NT2/D1 (cell line): ENCODE measurements around the gene UGT1A10.
A peak's percentile ranks its signal among the peaks of the same experiment; 100 is the strongest.
"Not testable (repeated sequence)": the region's sequence is repeated elsewhere in the genome, so short reads cannot be mapped to it uniquely, and the experiment has no call there.

Source experiments
- DNase-seq: peaks from one replicate; pipeline ENCODE4 v3.0.0-alpha.2; 2011; ENCODE audit warnings: low read depth, low spot score
- H3K27me3 ChIP-seq: 2 replicates; pipeline ENCODE4 v1.6.0; 2011; ENCODE audit warnings: mild to moderate bottlenecking; ENCODE audit not compliant: insufficient read length, insufficient read depth
- H3K36me3 ChIP-seq: 2 replicates; pipeline ENCODE4 v1.6.1; 2011; ENCODE audit warnings: mild to moderate bottlenecking, low read length, mixed read lengths; ENCODE audit not compliant: insufficient read depth, insufficient read length
- H3K4me1 ChIP-seq: 2 replicates; pipeline ENCODE4 v1.5.1; 2011; ENCODE audit not compliant: insufficient read depth, insufficient read length
- H3K4me3 ChIP-seq: 2 replicates; pipeline ENCODE4 v1.5.1; 2011; ENCODE audit warnings: low read depth; ENCODE audit not compliant: insufficient read length
- H3K9ac ChIP-seq: 2 replicates; pipeline ENCODE4 v1.6.0; 2011; ENCODE audit warnings: low read depth; ENCODE audit not compliant: insufficient read length
- H3K9me3 ChIP-seq: 2 replicates; pipeline ENCODE4 v1.5.1; 2011; ENCODE audit warnings: mild to moderate bottlenecking, low read length; ENCODE audit not compliant: insufficient read depth
- SUZ12 ChIP-seq: IDR thresholded peaks from 2 replicates; pipeline ENCODE4 v1.6.1; 2011; ENCODE audit not compliant: insufficient read length, insufficient read depth; ENCODE audit errors: extremely low read depth
- YY1 ChIP-seq: IDR thresholded peaks from 2 replicates; pipeline ENCODE4 v1.6.1; 2011; ENCODE audit not compliant: insufficient read length, insufficient read depth
- ZNF274 ChIP-seq: IDR thresholded peaks from 2 replicates; pipeline ENCODE4 v1.6.1; 2011; ENCODE audit warnings: mild to moderate bottlenecking, low read depth, low read length

UGT1A10 gene

GRCh38 chr2:233638836-233639235, 2.6 kb downstream of the UGT1A10 start:
- H3K4me3 ChIP-seq, result no peak overlapping the region
- no peaks in the 10 kb centered on the region for H3K4me1 ChIP-seq
- DNase-seq, result no peak

GRCh38 chr2:233639860-233640259, 3.6 kb downstream of the UGT1A10 start:
- no peaks in the 10 kb centered on the region for H3K4me1 ChIP-seq
- TF ChIP-seq ZNF274, result no peak
- no peak for TF ChIP-seq SUZ12
- TF ChIP-seq YY1, result no peak
- H3K9ac ChIP-seq, result no peak overlapping the region
- H3K36me3 ChIP-seq, result no peaks in the 10 kb centered on the region
- H3K27me3 ChIP-seq, result no peaks in the 10 kb centered on the region
- H3K9me3 ChIP-seq, result peaks cover 5% of the 10 kb centered on the region
- DNase-seq, result no peak
- H3K4me3 ChIP-seq, result no peak overlapping the region

More at GRCh38 chr2:233638836-233639235, 2.6 kb downstream of the UGT1A10 start:
- Histone ChIP-seq H3K27me3 (no peaks in the 10 kb centered on the region), H3K9me3 (no peaks in the 10 kb centered on the region), H3K9ac (no peak overlapping the region), H3K36me3 (no peaks in the 10 kb centered on the region)
- TF ChIP-seq SUZ12 (no peak), YY1 (no peak), ZNF274 (no peak)

GRCh38 chr2:233643128-233643527, 6.9 kb downstream of the UGT1A10 start:
- Histone ChIP-seq H3K4me3 (no peak overlapping the region), H3K27me3 (no peaks in the 10 kb centered on the region), H3K9me3 (peaks cover 29% of the 10 kb centered on the region), H3K36me3 (no peaks in the 10 kb centered on the region), H3K4me1 (no peaks in the 10 kb centered on the region), H3K9ac (no peak overlapping the region)
- TF ChIP-seq YY1, result no peak
- TF ChIP-seq ZNF274, result no peak
- DNase-seq, result peak; percentile 25

- H3K4me1 ChIP-seq, DNase-seq, H3K36me3 ChIP-seq, H3K4me3 ChIP-seq, H3K27me3 ChIP-seq, H3K9ac ChIP-seq: not testable (repeated sequence)
- peaks cover 29% of the 10 kb centered on the region for H3K9me3 ChIP-seq
Measured at GRCh38 chr2:233646033-233646432, 9.8 kb downstream of the UGT1A10 start.

- TF ChIP-seq ZNF274, result no peak
- no peak for TF ChIP-seq SUZ12
- TF ChIP-seq YY1, result no peak
- H3K4me3 ChIP-seq, result no peak overlapping the region
- DNase-seq, result no peak
- H3K9ac ChIP-seq, result no peak overlapping the region
- H3K27me3 ChIP-seq, result no peaks in the 10 kb centered on the region
- H3K36me3 ChIP-seq, result no peaks in the 10 kb centered on the region
- H3K9me3 ChIP-seq, result peaks cover 12% of the 10 kb centered on the region
- no peaks in the 10 kb centered on the region for H3K4me1 ChIP-seq
Measured at GRCh38 chr2:233650981-233651380, 14.7 kb downstream of the UGT1A10 start.

- DNase-seq, result no peak
- H3K4me3 ChIP-seq, result no peak overlapping the region
- no peaks in the 10 kb centered on the region for H3K27me3 ChIP-seq
- H3K36me3 ChIP-seq, result no peaks in the 10 kb centered on the region
- no peak overlapping the region for H3K9ac ChIP-seq
- TF ChIP-seq ZNF274 (no peak), YY1 (no peak), SUZ12 (no peak)
- no peaks in the 10 kb centered on the region for H3K4me1 ChIP-seq
- H3K9me3 ChIP-seq, result peaks cover 8% of the 10 kb centered on the region
Measured at GRCh38 chr2:233651430-233651829, 15.2 kb downstream of the UGT1A10 start.

GRCh38 chr2:233654501-233654900, 18.3 kb downstream of the UGT1A10 start:
- Histone ChIP-seq H3K9me3 (no peaks in the 10 kb centered on the region), H3K36me3 (no peaks in the 10 kb centered on the region), H3K4me3 (no peak overlapping the region), H3K9ac (no peak overlapping the region), H3K27me3 (no peaks in the 10 kb centered on the region), H3K4me1 (no peaks in the 10 kb centered on the region)
- DNase-seq, result no peak
- no peak for TF ChIP-seq ZNF274
- no peak for TF ChIP-seq SUZ12
- TF ChIP-seq YY1, result no peak

- H3K36me3 ChIP-seq, result no peaks in the 10 kb centered on the region
- no peak overlapping the region for H3K4me3 ChIP-seq
- no peaks in the 10 kb centered on the region for H3K4me1 ChIP-seq
- H3K9ac ChIP-seq, result no peak overlapping the region
- H3K27me3 ChIP-seq, result no peaks in the 10 kb centered on the region
- DNase-seq, result no peak
- H3K9me3 ChIP-seq, result no peaks in the 10 kb centered on the region
- TF ChIP-seq ZNF274 (no peak), YY1 (no peak), SUZ12 (no peak)
Measured at GRCh38 chr2:233655043-233655442, 18.8 kb downstream of the UGT1A10 start.

- H3K4me1 ChIP-seq, result not testable (repeated sequence)
Measured at GRCh38 chr2:233655943-233656342, 19.7 kb downstream of the UGT1A10 start.

More at GRCh38 chr2:233655943-233656342, 19.7 kb downstream of the UGT1A10 start:
- H3K27me3 ChIP-seq, H3K4me3 ChIP-seq, H3K9me3 ChIP-seq, H3K9ac ChIP-seq, H3K36me3 ChIP-seq, DNase-seq: not testable (repeated sequence)
